NOMO-1 treated with dmso at 0.1 percent for 144 hours (cell line): ENCODE results near the gene PAK1IP1.
A peak's percentile ranks its signal among the peaks of the same experiment; 100 is the strongest.
"Not testable (repeated sequence)": the region's sequence is repeated elsewhere in the genome, so short reads cannot be mapped to it uniquely, and the experiment has no call there.

Experiments used
- DNase-seq: peaks from one replicate; lab custom pipeline; 2025; ENCODE audit not compliant: unreplicated experiment; lab: John Stamatoyannopoulos, UW

Gene PAK1IP1

GRCh38 chr6:10694302-10695085 is at the start of gene PAK1IP1, which contains the start of gene C6orf52:
PAK1IP1 (plus strand) TSS chr6:10694972; CDS start chr6:10694986, 14 bp downstream.
C6orf52 (minus strand) TSS chr6:10694616; CDS start chr6:10687550, 7,066 bp downstream.
- peak; percentile 95 for DNase-seq

GRCh38 chr6:10655508-10656055 is 39.2 kb upstream of the PAK1IP1 start:
- DNase-seq, result no peak

GRCh38 chr6:10658910-10659698 is 35.7 kb upstream of the PAK1IP1 start:
- DNase-seq, result no peak

GRCh38 chr6:10659699-10660348 is 34.9 kb upstream of the PAK1IP1 start:
- no peak for DNase-seq

- DNase-seq, result not testable (repeated sequence)
Observed at GRCh38 chr6:10660431-10661191, 34.2 kb upstream of the PAK1IP1 start.

- DNase-seq, result no peak
Observed at GRCh38 chr6:10662207-10662606, 32.6 kb upstream of the PAK1IP1 start.

- no peak for DNase-seq
Observed at GRCh38 chr6:10662742-10663141, 32.0 kb upstream of the PAK1IP1 start.

GRCh38 chr6:10665595-10665994 is 29.2 kb upstream of the PAK1IP1 start:
- DNase-seq, result not testable (repeated sequence)

GRCh38 chr6:10668126-10668917 is 26.4 kb upstream of the PAK1IP1 start:
- no peak for DNase-seq

- DNase-seq, result no peak
Observed at GRCh38 chr6:10676403-10676802, 18.4 kb upstream of the PAK1IP1 start.

GRCh38 chr6:10678456-10678855 is 16.3 kb upstream of the PAK1IP1 start:
- no peak for DNase-seq

- no peak for DNase-seq
Observed at GRCh38 chr6:10681795-10682194, 13.0 kb upstream of the PAK1IP1 start.

- DNase-seq, result no peak
Observed at GRCh38 chr6:10682355-10682988, 12.3 kb upstream of the PAK1IP1 start.

GRCh38 chr6:10684618-10685017 is 10.2 kb upstream of the PAK1IP1 start:
- no peak for DNase-seq

- no peak for DNase-seq
Observed at GRCh38 chr6:10685092-10685915, 9.5 kb upstream of the PAK1IP1 start.

- DNase-seq, result no peak
Observed at GRCh38 chr6:10686901-10687300, 7.9 kb upstream of the PAK1IP1 start.

- DNase-seq, result no peak
Observed at GRCh38 chr6:10687582-10687981, 7.2 kb upstream of the PAK1IP1 start.

GRCh38 chr6:10690651-10691445 is 3.9 kb upstream of the PAK1IP1 start:
- no peak for DNase-seq
